ENCODE measurements around the gene CCR6.
"Not testable (repeated sequence)": the region's sequence is repeated elsewhere in the genome, so short reads cannot be mapped to it uniquely, and the experiment has no call there.

Gene CCR6

GRCh38 chr6:167168296-167168695 is 45.4 kb downstream of the CCR6 start:
- not testable (repeated sequence) for DNase-seq (ENCODE audit: low read depth, low spot score)

DNA sequence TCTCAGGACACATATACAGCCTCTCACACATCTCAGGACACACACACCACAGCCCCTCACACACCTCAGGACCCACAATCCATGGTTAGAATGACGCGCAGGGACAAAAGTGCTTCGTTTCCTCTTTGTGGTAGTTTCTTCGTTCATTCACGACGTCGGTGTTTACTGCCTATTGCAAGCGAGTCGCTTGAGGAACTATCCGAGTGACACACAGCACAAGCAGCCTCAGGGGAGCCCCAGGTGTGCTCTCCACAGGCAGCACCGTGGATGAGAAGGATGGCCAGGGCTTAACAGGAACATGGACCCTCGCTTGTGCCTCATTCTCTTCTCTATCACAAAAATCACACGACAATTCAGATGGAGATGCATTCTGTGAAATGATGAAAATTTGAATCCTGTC is 47.0 kb downstream of the CCR6 start:
- DNase-seq (ENCODE audit: low read depth, low spot score): not testable (repeated sequence)

- DNase-seq (ENCODE audit: low read depth, low spot score): not testable (repeated sequence)
Measured at GRCh38 chr6:167171300-167171699, 48.4 kb downstream of the CCR6 start.

- DNase-seq (ENCODE audit: low read depth, low spot score): not testable (repeated sequence)
Measured at GRCh38 chr6:167172011-167172410, 49.1 kb downstream of the CCR6 start.

DNA sequence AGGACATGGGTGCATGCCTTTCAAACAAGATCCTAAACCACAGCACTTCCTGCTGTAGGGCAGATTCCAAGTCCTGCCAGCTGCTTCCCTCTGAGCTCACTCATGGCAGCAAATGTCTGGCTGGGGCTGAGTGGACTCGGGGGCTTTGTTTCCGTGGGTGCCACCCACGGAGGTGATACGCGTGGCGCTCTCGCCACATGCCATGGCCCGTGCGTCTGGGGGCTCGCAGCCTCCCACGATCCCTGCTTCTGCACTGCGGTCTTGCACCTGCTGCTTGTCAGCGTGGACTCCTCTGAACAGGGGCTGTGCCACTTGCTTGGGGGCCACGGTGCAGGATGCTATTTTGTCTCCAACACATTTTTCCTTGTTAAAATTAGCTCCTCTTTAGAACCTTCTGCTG is 54.4 kb downstream of the CCR6 start:
- not testable (repeated sequence) for DNase-seq (ENCODE audit: low read depth, low spot score)

DNA sequence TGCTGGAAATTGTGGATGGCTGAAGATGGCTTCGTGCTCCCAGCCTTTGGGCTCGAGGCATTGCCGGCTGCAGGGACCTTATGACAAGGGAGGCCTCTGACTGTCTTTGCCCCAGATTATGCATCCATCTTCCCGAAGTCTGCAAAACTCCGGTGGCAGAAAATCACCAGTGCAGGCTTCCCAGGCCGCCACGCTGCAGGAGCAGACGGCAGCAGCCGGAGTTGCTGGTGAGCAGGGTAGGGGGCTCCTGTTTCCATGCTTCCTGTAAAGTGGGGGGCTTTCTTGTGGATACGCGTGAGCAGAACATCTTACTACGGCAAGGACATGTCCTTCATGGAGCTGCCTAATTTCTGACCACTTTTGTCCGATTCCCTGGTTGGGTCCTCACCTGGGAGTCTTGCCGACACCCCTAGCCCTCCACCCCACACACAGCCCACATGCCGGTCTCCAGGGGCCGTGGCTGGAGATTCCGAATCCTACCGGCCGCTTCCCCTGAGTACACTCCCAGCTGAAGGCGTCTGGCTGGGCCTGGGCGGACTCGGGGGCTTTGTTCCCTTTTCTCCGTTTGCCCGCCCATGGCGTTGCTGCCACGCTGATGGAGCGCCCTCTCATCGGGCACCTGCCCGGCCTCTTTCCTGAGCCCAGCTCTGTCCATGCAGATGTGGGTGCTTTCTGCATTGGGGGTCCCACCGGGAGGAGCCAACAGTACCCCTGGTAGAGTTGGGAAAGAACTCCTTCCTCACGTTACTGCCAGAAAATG is 56.2 kb downstream of the CCR6 start:
- DNase-seq (ENCODE audit: low read depth, low spot score): not testable (repeated sequence)

- not testable (repeated sequence) for DNase-seq (ENCODE audit: low read depth, low spot score)
Measured at GRCh38 chr6:167180086-167180485, 57.2 kb downstream of the CCR6 start.

DNA sequence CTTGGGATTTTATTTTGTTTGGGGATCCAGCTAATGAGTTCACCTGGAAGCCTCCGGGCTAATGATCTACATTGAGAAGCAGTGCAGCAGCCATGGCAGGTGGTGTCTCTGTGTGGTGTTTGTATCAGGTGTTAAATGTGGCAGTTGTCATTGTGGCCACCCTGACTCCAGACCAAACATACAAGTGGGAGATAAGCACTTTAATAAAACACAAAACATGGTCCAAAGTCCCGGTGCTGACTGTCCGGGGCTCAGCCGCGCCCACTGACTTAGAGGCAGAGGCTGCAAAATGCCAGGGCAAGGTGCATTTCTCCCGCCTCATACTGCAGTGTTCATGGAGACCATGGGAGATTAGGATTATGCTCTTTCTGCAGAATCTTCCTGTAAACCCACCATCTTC is 58.5 kb downstream of the CCR6 start:
- not testable (repeated sequence) for DNase-seq (ENCODE audit: low read depth, low spot score)

GRCh38 chr6:167182913-167183314 is 60.0 kb downstream of the CCR6 start:
- DNase-seq (ENCODE audit: low read depth, low spot score): not testable (repeated sequence)

GRCh38 chr6:167185101-167185500 is 62.2 kb downstream of the CCR6 start:
- DNase-seq (ENCODE audit: low read depth, low spot score): not testable (repeated sequence)

- DNase-seq (ENCODE audit: low read depth, low spot score): not testable (repeated sequence)
Measured at GRCh38 chr6:167187275-167187674, 64.4 kb downstream of the CCR6 start.

Measured in brain pericyte (primary cell).